B cell (primary cell): ENCODE data around the gene MUL1.

Source experiments
- EZH2 ChIP-seq: IDR thresholded peaks from 2 replicates; pipeline ENCODE4 v1.6.1; 2012; ENCODE audit warnings: borderline replicate concordance, low read depth, mild to moderate bottlenecking, moderate library complexity, low read length; ENCODE audit not compliant: insufficient read depth, poor library complexity, severe bottlenecking
- TF ChIP-seq, protein P1 (sequence below): fragments of 200-600 bp; IDR thresholded peaks from one replicate; pipeline ENCODE4 v1.8.0; 2022; ENCODE audit warnings: antibody characterized with exemption, mild to moderate bottlenecking

GRCh38 chr1:20454004-20454403 is 53.9 kb downstream of the MUL1 start:
- TF ChIP-seq, protein P1, sequence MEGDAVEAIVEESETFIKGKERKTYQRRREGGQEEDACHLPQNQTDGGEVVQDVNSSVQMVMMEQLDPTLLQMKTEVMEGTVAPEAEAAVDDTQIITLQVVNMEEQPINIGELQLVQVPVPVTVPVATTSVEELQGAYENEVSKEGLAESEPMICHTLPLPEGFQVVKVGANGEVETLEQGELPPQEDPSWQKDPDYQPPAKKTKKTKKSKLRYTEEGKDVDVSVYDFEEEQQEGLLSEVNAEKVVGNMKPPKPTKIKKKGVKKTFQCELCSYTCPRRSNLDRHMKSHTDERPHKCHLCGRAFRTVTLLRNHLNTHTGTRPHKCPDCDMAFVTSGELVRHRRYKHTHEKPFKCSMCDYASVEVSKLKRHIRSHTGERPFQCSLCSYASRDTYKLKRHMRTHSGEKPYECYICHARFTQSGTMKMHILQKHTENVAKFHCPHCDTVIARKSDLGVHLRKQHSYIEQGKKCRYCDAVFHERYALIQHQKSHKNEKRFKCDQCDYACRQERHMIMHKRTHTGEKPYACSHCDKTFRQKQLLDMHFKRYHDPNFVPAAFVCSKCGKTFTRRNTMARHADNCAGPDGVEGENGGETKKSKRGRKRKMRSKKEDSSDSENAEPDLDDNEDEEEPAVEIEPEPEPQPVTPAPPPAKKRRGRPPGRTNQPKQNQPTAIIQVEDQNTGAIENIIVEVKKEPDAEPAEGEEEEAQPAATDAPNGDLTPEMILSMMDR: no peak
- TF ChIP-seq EZH2: no peak
